ENCODE results near the gene FSIP2. TPM values are rescaled to one million over a fixed set of nuclear protein-coding genes. Genes with fewer than 3 reads are reported as not detected.

FSIP2 gene
- polyA plus RNA-seq, 4 donors = under 0.01 to 2.9 (median 0.26) TPM

DNA sequence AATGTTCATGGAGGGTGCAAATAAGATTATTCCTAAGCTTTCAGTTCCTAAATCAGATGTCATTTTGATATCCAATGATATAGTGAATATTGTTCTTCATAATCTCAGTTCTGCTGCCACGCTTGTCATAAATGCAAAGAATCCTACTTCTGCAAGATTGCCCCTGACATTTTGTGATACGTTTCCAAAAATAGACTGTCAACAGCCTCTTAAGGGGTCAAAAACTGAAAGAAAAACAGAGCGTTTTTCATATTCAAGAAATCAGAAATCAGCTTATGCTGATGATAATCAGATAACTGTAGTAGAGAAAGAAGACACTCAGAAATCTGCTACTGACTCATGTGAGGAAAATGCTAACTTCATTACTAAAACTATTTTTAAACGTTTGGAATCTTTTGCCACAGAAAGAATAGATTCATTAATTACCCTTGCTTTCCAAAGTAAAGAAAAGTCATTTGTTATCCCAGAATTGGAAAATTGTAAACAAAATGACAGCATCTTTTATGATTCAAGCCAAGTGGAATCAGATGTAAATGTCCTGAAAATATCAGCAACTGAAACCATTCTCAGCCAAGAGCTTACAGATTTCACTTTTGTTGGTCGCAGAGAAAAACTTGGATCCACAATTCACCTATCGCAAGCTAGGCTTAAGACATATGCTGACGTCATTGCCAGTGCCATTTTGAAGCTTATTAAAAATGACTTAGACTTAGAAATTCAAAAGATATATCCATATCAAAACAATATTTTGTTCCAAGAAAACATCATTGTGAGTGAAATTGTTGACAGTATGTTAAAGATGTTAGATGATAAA is 55.1 kb downstream of the FSIP2 start:
- DNase-seq (no peak), FAIRE-seq (no peak)
- Histone ChIP-seq H3K4me1 (ENCODE audit: control insufficient read depth in 3 of 3, insufficient read depth in 2 of 3, low read depth in 1 of 3, low read length in 2 of 3) (no peaks in the 10 kb centered on the region), H3K27me3 (ENCODE audit: control insufficient read depth in 3 of 3, insufficient read depth in 3 of 3, low read length in 3 of 3) (no peaks in the 10 kb centered on the region), H3K36me3 (ENCODE audit: control insufficient read depth in 3 of 3, insufficient read depth in 2 of 3, low read depth in 1 of 3, low read length in 3 of 3) (no peaks in the 10 kb centered on the region), H3K4me3 (ENCODE audit: low read depth in 1 of 3, low read length in 3 of 3) (no peak overlapping the region), H3K9me3 (ENCODE audit: control insufficient read depth in 2 of 2, insufficient read depth in 1 of 2, low read depth in 1 of 2, low read length in 1 of 2) (no peaks in the 10 kb centered on the region), H3K27ac (ENCODE audit: low read depth in 1 of 3, low read length in 2 of 3) (no peak overlapping the region)
- 64 to 91% (median 72%) methylated on average over 7 of the region's 7 CpGs for WGBS, 3 donors

DNA sequence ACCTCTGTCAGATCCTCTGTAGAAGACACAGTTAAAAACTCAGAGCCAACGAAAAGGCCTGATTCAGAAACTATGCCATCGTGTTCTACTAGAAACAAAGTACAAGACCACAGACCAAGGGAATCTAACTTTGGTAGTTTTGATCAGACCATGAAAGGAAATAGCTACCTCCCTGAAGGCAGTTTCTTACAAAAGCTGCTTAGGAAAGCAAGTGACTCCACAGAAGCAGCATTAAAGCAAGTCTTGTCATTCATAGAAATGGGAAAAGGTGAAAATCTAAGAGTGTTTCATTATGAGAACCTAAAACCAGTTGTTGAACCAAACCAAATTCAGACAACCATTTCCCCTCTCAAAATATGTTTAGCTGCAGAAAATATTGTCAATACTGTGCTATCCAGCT is 58.2 kb downstream of the FSIP2 start:
- Histone ChIP-seq H3K36me3 (ENCODE audit: control insufficient read depth in 3 of 3, insufficient read depth in 2 of 3, low read depth in 1 of 3, low read length in 3 of 3) (no peaks in the 10 kb centered on the region), H3K27ac (ENCODE audit: low read depth in 1 of 3, low read length in 2 of 3) (no peak overlapping the region), H3K27me3 (ENCODE audit: control insufficient read depth in 3 of 3, insufficient read depth in 3 of 3, low read length in 3 of 3) (no peaks in the 10 kb centered on the region), H3K4me1 (ENCODE audit: control insufficient read depth in 3 of 3, insufficient read depth in 2 of 3, low read depth in 1 of 3, low read length in 2 of 3) (no peaks in the 10 kb centered on the region), H3K9me3 (ENCODE audit: control insufficient read depth in 2 of 2, insufficient read depth in 1 of 2, low read depth in 1 of 2, low read length in 1 of 2) (no peaks in the 10 kb centered on the region), H3K4me3 (ENCODE audit: low read depth in 1 of 3, low read length in 3 of 3) (no peak overlapping the region)
- 82 to 93% (median 85%) methylated on average over 2 of the region's 2 CpGs for WGBS, 3 donors
- DNase-seq (no peak), FAIRE-seq (no peak)

DNA sequence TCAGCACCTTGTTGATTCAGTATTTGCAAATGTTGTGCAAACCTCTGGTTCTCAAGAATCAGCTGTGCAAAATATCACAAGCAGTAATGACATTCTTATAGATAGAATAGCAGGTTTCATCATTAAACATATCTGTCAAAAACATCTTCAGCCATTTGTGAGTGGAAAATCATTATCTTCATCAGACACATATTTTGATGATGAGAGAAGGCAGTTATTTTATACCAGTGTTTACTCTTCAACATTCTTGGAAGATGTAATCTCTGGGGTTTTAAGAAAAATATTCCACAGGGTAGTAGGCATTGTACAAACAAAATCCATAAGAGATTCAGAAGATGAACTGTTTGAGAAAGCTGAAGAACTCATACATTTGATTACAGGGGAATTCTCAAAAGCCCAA is 64.3 kb downstream of the FSIP2 start:
- H3K9me3 ChIP-seq (ENCODE audit: control insufficient read depth in 2 of 2, insufficient read depth in 1 of 2, low read depth in 1 of 2, low read length in 1 of 2) = no peaks in the 10 kb centered on the region
- no peaks in the 10 kb centered on the region for H3K4me1 ChIP-seq (ENCODE audit: control insufficient read depth in 3 of 3, insufficient read depth in 2 of 3, low read depth in 1 of 3, low read length in 2 of 3)
- DNase-seq (no peak), FAIRE-seq (no peak)
- H3K4me3 ChIP-seq (ENCODE audit: low read depth in 1 of 3, low read length in 3 of 3) = no peak overlapping the region
- H3K36me3 ChIP-seq (ENCODE audit: control insufficient read depth in 3 of 3, insufficient read depth in 2 of 3, low read depth in 1 of 3, low read length in 3 of 3) = no peaks in the 10 kb centered on the region
- H3K27ac ChIP-seq (ENCODE audit: low read depth in 1 of 3, low read length in 2 of 3) = no peak overlapping the region
- no peaks in the 10 kb centered on the region for H3K27me3 ChIP-seq (ENCODE audit: control insufficient read depth in 3 of 3, insufficient read depth in 3 of 3, low read length in 3 of 3)

DNA sequence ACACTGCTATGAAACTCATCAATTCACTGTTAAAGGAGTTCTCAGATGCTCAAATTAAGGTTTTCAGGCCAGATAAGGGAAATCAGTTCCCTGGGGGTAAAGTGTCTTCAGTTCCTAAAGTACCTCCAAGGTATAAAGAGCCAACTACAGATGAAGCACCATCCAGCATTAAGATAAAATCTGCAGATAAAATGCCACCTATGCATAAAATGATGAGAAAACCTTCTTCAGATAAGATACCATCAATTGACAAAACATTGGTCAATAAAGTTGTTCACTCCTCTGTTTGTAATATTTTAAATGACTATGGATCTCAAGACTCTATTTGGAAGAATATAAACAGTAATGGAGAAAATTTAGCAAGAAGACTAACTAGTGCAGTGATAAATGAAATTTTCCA is 68.2 kb downstream of the FSIP2 start:
- Histone ChIP-seq H3K4me3 (ENCODE audit: low read depth in 1 of 3, low read length in 3 of 3) (no peak overlapping the region), H3K27ac (ENCODE audit: low read depth in 1 of 3, low read length in 2 of 3) (no peak overlapping the region), H3K4me1 (ENCODE audit: control insufficient read depth in 3 of 3, insufficient read depth in 2 of 3, low read depth in 1 of 3, low read length in 2 of 3) (no peaks in the 10 kb centered on the region), H3K9me3 (ENCODE audit: control insufficient read depth in 2 of 2, insufficient read depth in 1 of 2, low read depth in 1 of 2, low read length in 1 of 2) (peaks cover 0 to 3% of the 10 kb centered on the region in 2 donors), H3K36me3 (ENCODE audit: control insufficient read depth in 3 of 3, insufficient read depth in 2 of 3, low read depth in 1 of 3, low read length in 3 of 3) (no peaks in the 10 kb centered on the region), H3K27me3 (ENCODE audit: control insufficient read depth in 3 of 3, insufficient read depth in 3 of 3, low read length in 3 of 3) (no peaks in the 10 kb centered on the region)
- no peak for FAIRE-seq
- no peak for DNase-seq

DNA sequence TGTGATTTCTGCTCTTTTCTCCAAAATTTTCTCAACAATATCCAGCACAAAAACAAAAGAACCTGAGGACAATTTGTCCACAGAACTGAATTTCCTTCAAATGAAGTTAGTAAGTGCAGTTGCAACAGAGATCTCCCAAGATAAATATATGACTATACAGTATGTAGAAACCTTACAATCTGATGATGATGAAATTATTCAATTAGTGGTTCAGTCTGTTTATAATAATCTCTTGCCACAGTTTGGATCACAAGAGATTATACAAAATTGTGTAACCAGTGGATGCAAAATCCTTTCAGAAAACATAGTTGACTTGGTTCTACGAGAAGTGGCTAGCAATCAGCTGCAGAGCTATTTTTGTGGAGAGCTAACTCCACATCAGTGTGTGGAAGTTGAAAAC is 68.7 kb downstream of the FSIP2 start:
- 70 to 85% (median 77%) methylated on average over 1 of the region's 1 CpG for WGBS, 3 donors
- DNase-seq (no peak), FAIRE-seq (no peak)
- Histone ChIP-seq H3K36me3 (ENCODE audit: control insufficient read depth in 3 of 3, insufficient read depth in 2 of 3, low read depth in 1 of 3, low read length in 3 of 3) (no peaks in the 10 kb centered on the region), H3K9me3 (ENCODE audit: control insufficient read depth in 2 of 2, insufficient read depth in 1 of 2, low read depth in 1 of 2, low read length in 1 of 2) (peaks cover 0 to 5% of the 10 kb centered on the region in 2 donors), H3K4me1 (ENCODE audit: control insufficient read depth in 3 of 3, insufficient read depth in 2 of 3, low read depth in 1 of 3, low read length in 2 of 3) (no peaks in the 10 kb centered on the region), H3K27me3 (ENCODE audit: control insufficient read depth in 3 of 3, insufficient read depth in 3 of 3, low read length in 3 of 3) (no peaks in the 10 kb centered on the region), H3K27ac (ENCODE audit: low read depth in 1 of 3, low read length in 2 of 3) (no peak overlapping the region), H3K4me3 (ENCODE audit: low read depth in 1 of 3, low read length in 3 of 3) (no peak overlapping the region)

DNA sequence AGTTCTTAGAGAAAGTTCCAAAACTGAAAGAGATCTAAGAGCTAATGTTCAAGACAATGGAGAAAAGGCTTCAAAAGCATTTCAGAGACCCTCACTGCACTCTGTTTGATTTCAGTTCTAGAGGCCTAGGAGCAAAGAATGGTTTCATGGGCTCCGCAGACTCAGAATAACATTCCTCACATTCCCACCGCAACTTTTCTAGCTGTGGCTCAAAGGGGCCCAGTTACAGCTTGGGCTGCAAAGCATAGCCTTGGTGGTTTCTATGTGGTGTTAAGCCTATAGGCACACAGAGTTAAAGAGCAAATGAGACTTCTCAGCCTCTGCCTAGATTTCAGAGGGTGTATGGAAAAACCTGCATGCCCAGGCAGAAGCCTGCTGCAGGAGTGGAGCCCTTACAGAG is 73.0 kb downstream of the FSIP2 start:
- no peak for FAIRE-seq
- H3K4me1 ChIP-seq (ENCODE audit: control insufficient read depth in 3 of 3, insufficient read depth in 2 of 3, low read depth in 1 of 3, low read length in 2 of 3) = no peaks in the 10 kb centered on the region
- H3K27ac ChIP-seq (ENCODE audit: low read depth in 1 of 3, low read length in 2 of 3) = no peak overlapping the region
- H3K9me3 ChIP-seq (ENCODE audit: control insufficient read depth in 2 of 2, insufficient read depth in 1 of 2, low read depth in 1 of 2, low read length in 1 of 2) = peaks cover 0 to 5% of the 10 kb centered on the region in 2 donors
- H3K27me3 ChIP-seq (ENCODE audit: control insufficient read depth in 3 of 3, insufficient read depth in 3 of 3, low read length in 3 of 3) = no peaks in the 10 kb centered on the region
- no peak for DNase-seq
- H3K36me3 ChIP-seq (ENCODE audit: control insufficient read depth in 3 of 3, insufficient read depth in 2 of 3, low read depth in 1 of 3, low read length in 3 of 3) = no peaks in the 10 kb centered on the region
- 93 to 99% (median 98%) methylated on average over 2 of the region's 2 CpGs for WGBS, 3 donors
- H3K4me3 ChIP-seq (ENCODE audit: low read depth in 1 of 3, low read length in 3 of 3) = no peak overlapping the region

DNA sequence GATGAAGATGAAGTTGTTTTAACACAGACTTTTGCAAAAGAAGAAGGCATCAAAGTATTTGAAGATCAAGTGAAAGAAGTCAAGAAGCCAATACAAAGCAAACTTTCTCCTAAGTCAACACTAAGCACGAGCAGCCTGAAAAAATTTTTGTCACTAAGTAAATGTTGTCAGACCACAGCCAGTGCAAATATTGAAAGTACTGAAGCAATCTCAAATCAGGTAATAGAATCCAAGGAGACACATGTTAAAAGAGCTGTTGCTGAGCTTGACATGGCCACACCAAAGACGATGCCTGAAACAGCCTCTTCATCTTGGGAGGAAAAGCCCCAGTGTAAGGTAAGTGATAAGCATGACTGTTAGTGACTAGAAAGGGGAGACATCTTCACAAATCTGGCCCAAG is 75.1 kb downstream of the FSIP2 start:
- no peak for FAIRE-seq
- H3K4me3 ChIP-seq (ENCODE audit: low read depth in 1 of 3, low read length in 3 of 3) = no peak overlapping the region
- no peaks in the 10 kb centered on the region for H3K4me1 ChIP-seq (ENCODE audit: control insufficient read depth in 3 of 3, insufficient read depth in 2 of 3, low read depth in 1 of 3, low read length in 2 of 3)
- no peak overlapping the region for H3K27ac ChIP-seq (ENCODE audit: low read depth in 1 of 3, low read length in 2 of 3)
- peak; percentile 2 to 8 for DNase-seq
- no peaks in the 10 kb centered on the region for H3K27me3 ChIP-seq (ENCODE audit: control insufficient read depth in 3 of 3, insufficient read depth in 3 of 3, low read length in 3 of 3)
- no peaks in the 10 kb centered on the region for H3K36me3 ChIP-seq (ENCODE audit: control insufficient read depth in 3 of 3, insufficient read depth in 2 of 3, low read depth in 1 of 3, low read length in 3 of 3)
- peaks cover 0 to 5% of the 10 kb centered on the region in 2 donors for H3K9me3 ChIP-seq (ENCODE audit: control insufficient read depth in 2 of 2, insufficient read depth in 1 of 2, low read depth in 1 of 2, low read length in 1 of 2)
- 67 to 75% (median 73%) methylated on average over 2 of the region's 2 CpGs for WGBS, 3 donors

DNA sequence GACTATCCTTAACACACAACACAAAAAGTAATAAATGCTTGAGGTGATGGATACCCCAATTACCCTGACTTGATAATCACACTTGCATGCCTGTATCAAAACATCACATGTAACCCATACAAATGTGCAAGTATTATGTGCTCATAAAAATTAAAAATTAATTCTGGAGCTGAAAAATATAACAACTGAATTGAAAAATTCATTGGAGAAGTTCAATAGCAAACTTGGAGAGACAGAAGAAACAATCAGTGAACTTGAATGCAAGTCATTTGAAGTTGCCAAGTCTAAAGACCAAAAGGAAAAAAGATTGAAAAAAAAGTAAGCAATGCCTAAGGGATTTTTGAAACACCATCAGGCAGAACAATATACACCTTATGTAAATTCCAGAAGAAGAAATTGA is 79.4 kb downstream of the FSIP2 start:
- DNase-seq (no peak), FAIRE-seq (no peak)
- no peaks in the 10 kb centered on the region for H3K9me3 ChIP-seq (ENCODE audit: control insufficient read depth in 2 of 2, insufficient read depth in 1 of 2, low read depth in 1 of 2, low read length in 1 of 2)
- H3K4me1 ChIP-seq (ENCODE audit: control insufficient read depth in 3 of 3, insufficient read depth in 2 of 3, low read depth in 1 of 3, low read length in 2 of 3) = no peaks in the 10 kb centered on the region
- no peaks in the 10 kb centered on the region for H3K36me3 ChIP-seq (ENCODE audit: control insufficient read depth in 3 of 3, insufficient read depth in 2 of 3, low read depth in 1 of 3, low read length in 3 of 3)
- no peak overlapping the region for H3K4me3 ChIP-seq (ENCODE audit: low read depth in 1 of 3, low read length in 3 of 3)
- no peaks in the 10 kb centered on the region for H3K27me3 ChIP-seq (ENCODE audit: control insufficient read depth in 3 of 3, insufficient read depth in 3 of 3, low read length in 3 of 3)
- no peak overlapping the region for H3K27ac ChIP-seq (ENCODE audit: low read depth in 1 of 3, low read length in 2 of 3)

DNA sequence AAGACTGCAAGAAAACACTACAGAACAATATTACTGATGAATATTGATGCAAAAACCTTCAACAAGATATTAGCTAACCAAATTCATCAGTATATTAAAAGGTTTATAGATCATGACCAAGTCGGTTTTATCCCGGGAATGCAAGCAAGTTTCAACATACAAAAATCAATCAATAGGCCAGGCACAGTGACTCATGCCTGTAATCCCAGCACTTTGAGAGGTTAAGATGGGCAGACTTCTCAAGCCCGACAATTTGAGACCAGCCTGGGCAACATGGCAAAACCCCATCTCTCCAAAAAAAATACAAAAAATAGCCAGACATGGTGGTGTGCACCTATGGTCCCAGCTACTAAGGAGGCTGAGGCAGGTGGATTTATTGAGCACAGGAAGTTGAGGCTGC is 82.9 kb downstream of the FSIP2 start:
- Histone ChIP-seq H3K4me3 (ENCODE audit: low read depth in 1 of 3, low read length in 3 of 3) (no peak overlapping the region), H3K27me3 (ENCODE audit: control insufficient read depth in 3 of 3, insufficient read depth in 3 of 3, low read length in 3 of 3) (no peaks in the 10 kb centered on the region), H3K9me3 (ENCODE audit: control insufficient read depth in 2 of 2, insufficient read depth in 1 of 2, low read depth in 1 of 2, low read length in 1 of 2) (no peaks in the 10 kb centered on the region), H3K4me1 (ENCODE audit: control insufficient read depth in 3 of 3, insufficient read depth in 2 of 3, low read depth in 1 of 3, low read length in 2 of 3) (no peaks in the 10 kb centered on the region), H3K27ac (ENCODE audit: low read depth in 1 of 3, low read length in 2 of 3) (no peak overlapping the region), H3K36me3 (ENCODE audit: control insufficient read depth in 3 of 3, insufficient read depth in 2 of 3, low read depth in 1 of 3, low read length in 3 of 3) (no peaks in the 10 kb centered on the region)
- WGBS, 3 donors = 83 to 90% (median 87%) methylated on average over 3 of the region's 3 CpGs
- no peak for DNase-seq
- no peak for FAIRE-seq
